ENCODE results near the gene THADA. TPM values are rescaled to one million over a fixed set of nuclear protein-coding genes. Genes with fewer than 3 reads are reported as not detected.
A peak's percentile ranks its signal among the peaks of the same experiment; 100 is the strongest.

Gene THADA
- total RNA-seq, 1 donor = 39.4 TPM

DNA sequence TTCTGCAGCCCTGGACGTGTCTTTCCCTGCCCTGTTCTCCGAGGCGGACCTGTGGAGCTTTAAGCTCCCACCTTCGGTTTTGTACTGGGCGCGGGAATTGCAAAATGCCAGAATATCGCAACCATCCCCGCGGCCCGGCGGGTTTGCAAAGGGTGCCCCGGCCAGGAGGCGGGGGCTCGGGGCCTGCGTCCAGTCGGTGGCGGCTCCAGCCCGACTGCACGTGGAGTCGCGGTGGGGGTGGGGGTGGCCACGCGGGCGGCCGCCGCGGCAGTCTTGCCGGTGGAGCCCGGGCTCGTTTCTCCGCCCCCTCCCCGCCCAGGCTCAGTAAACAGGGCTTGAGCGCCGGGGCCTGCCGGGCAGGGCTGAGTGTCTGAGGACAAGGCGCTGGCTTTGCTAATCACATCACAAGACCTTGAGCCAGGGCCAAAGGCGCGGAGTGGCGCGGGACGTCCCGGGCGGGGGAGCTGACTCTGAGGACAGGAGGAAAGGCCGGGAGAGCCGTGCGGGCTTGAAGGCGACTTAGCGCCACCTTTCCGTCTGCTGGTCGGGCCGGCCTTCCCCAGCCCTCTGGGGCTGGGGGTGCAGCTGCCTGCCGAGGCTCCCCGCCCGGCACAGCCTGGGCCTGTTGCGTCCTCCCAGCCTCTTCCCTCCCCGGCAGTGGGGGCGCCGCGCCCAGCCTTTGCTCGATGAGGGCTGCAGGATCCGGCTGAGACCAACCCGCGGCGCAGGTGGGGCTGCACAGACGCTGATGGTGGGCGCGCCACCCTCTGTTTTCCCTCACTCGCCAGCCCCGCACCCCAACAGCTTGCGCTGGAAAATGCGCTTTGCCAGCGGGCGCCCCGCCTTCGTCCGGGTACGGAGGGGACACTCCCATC, 368.6 kb downstream of the THADA start:
- DNase-seq (ENCODE audit: insufficient read length, low spot score, missing footprints) = peak; percentile 97

DNA sequence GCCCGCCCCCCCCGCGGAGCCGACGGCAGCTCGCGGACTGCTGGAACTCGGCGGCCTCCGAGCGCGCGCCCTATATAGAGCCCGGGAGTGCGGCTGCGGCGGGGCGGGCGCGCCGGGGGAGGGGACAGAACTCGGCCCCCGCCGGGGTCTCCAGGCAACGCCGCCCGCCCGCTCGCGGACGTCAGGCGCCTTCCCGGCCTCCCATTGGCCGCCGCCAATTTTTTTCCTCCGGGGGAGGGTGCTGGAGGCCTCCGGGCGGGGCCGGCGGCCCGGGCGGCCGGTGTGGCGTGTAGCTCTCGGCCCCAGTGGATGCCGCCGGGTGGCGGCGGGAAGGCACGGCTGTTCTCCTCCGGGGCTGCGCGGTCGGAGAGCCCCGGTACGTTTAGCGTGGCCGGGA, 369.3 kb downstream of the THADA start, which contains the start of gene ZFP36L2:
TSS of gene ZFP36L2 (minus strand) at position 49 of the 397 bp plus-strand sequence. CDS start 291 bp downstream, outside the sequence.
- Histone ChIP-seq H2AFZ (ENCODE audit: low read length) (peak within 1 kb of the TSS; percentile 57), H3K79me2 (ENCODE audit: insufficient read depth, low read length) (peaks cover 44% of the 10 kb centered on the region), H3K4me1 (ENCODE audit: insufficient read depth, low read length) (peaks cover 38% of the 10 kb centered on the region), H3K27me3 (ENCODE audit: insufficient read depth, low read length) (no peaks in the 10 kb centered on the region), H3K36me3 (ENCODE audit: insufficient read depth, low read length) (peaks cover 40% of the 10 kb centered on the region), H4K20me1 (ENCODE audit: insufficient read depth, low read length) (peaks cover 19% of the 10 kb centered on the region), H3K9me3 (ENCODE audit: low read depth, low read length) (no peaks in the 10 kb centered on the region), H3K4me3 (ENCODE audit: insufficient read depth, low read length) (peak within 1 kb of the TSS; percentile 90), H3K27ac (ENCODE audit: low read depth, low read length) (peak within 1 kb of the TSS; percentile 83), H3K4me2 (ENCODE audit: insufficient read depth, low read length) (peak within 1 kb of the TSS; percentile 87)
- DNase-seq (ENCODE audit: insufficient read length, low spot score, missing footprints) = peak; percentile 100
- TF ChIP-seq, protein P1, sequence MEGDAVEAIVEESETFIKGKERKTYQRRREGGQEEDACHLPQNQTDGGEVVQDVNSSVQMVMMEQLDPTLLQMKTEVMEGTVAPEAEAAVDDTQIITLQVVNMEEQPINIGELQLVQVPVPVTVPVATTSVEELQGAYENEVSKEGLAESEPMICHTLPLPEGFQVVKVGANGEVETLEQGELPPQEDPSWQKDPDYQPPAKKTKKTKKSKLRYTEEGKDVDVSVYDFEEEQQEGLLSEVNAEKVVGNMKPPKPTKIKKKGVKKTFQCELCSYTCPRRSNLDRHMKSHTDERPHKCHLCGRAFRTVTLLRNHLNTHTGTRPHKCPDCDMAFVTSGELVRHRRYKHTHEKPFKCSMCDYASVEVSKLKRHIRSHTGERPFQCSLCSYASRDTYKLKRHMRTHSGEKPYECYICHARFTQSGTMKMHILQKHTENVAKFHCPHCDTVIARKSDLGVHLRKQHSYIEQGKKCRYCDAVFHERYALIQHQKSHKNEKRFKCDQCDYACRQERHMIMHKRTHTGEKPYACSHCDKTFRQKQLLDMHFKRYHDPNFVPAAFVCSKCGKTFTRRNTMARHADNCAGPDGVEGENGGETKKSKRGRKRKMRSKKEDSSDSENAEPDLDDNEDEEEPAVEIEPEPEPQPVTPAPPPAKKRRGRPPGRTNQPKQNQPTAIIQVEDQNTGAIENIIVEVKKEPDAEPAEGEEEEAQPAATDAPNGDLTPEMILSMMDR (IDR thresholded peaks at IDR 0.05; ENCODE audit: extremely low read depth, low read depth, low read length) = no peak

More for the DNA sequence above, 368.6 kb downstream of the THADA start:
- peaks cover 40% of the 10 kb centered on the region for H3K36me3 ChIP-seq (ENCODE audit: insufficient read depth, low read length)
- peaks cover 41% of the 10 kb centered on the region for H3K79me2 ChIP-seq (ENCODE audit: insufficient read depth, low read length)
- peak overlapping the region; percentile 80 for H3K27ac ChIP-seq (ENCODE audit: low read depth, low read length)
- H3K4me3 ChIP-seq (ENCODE audit: insufficient read depth, low read length) = peak overlapping the region; percentile 90
- no peaks in the 10 kb centered on the region for H3K27me3 ChIP-seq (ENCODE audit: insufficient read depth, low read length)
- peaks cover 32% of the 10 kb centered on the region for H3K4me1 ChIP-seq (ENCODE audit: insufficient read depth, low read length)
- H4K20me1 ChIP-seq (ENCODE audit: insufficient read depth, low read length) = peaks cover 19% of the 10 kb centered on the region
- no peaks in the 10 kb centered on the region for H3K9me3 ChIP-seq (ENCODE audit: low read depth, low read length)
- TF ChIP-seq, protein P1 (IDR thresholded peaks at IDR 0.05; ENCODE audit: extremely low read depth, low read depth, low read length) = peak; percentile 37
- peak overlapping the region; percentile 87 for H3K4me2 ChIP-seq (ENCODE audit: insufficient read depth, low read length)
- peak overlapping the region; percentile 57 for H2AFZ ChIP-seq (ENCODE audit: low read length)

DNA sequence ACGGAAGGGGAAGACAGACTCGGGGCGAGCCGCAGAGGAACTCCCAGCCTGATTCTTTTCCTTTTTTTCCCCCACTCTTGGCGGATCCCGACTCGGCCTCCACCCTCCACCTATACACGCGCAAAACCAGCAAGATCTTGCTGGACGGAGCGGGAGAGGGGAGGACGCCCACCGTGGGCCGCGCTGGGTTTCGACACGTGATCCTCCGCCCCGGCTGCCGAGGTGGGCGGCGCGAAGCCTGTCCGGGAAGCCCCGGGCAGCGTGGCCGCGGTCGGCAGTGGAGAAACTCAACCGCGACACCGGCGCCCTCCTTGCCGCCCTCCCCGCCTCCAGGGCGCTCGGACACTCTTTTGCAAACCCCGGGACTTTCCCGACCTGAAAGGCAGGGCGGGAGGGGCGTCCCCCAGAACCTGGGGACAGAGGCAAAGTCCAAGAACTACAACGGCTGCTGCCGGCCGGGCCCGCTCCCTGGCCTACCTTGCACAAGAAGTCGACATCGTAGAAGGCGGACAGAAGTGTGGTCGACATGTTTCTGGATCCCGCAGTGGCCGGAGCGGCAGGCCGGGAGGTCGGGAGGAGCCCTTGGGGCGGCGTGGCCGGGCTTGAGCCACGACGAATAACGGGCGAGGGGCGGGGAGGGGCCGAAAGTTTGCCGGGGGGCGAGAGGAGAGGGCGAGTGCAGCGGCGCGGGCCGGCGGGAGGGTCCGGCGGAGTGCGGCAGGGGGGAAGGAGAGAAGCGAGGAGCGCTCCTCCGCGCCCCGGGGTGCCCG, 369.9 kb downstream of the THADA start:
- no peak overlapping the region for H2AFZ ChIP-seq (ENCODE audit: low read length)
- peak overlapping the region; percentile 69 for H3K4me2 ChIP-seq (ENCODE audit: insufficient read depth, low read length)

More for the DNA sequence above, 369.9 kb downstream of the THADA start:
- peaks cover 47% of the 10 kb centered on the region for H3K79me2 ChIP-seq (ENCODE audit: insufficient read depth, low read length)
- peak; percentile 97 for DNase-seq (ENCODE audit: insufficient read length, low spot score, missing footprints)
- H3K27me3 ChIP-seq (ENCODE audit: insufficient read depth, low read length) = no peaks in the 10 kb centered on the region
- H3K36me3 ChIP-seq (ENCODE audit: insufficient read depth, low read length) = peaks cover 36% of the 10 kb centered on the region
- peak overlapping the region; percentile 90 for H3K4me3 ChIP-seq (ENCODE audit: insufficient read depth, low read length)
- peaks cover 19% of the 10 kb centered on the region for H4K20me1 ChIP-seq (ENCODE audit: insufficient read depth, low read length)
- H3K27ac ChIP-seq (ENCODE audit: low read depth, low read length) = peak overlapping the region; percentile 83
- TF ChIP-seq, protein P1 (IDR thresholded peaks at IDR 0.05; ENCODE audit: extremely low read depth, low read depth, low read length) = no peak
- H3K4me1 ChIP-seq (ENCODE audit: insufficient read depth, low read length) = peaks cover 44% of the 10 kb centered on the region
- H3K9me3 ChIP-seq (ENCODE audit: low read depth, low read length) = no peaks in the 10 kb centered on the region

Data from osteoblast (primary cell).